HL-60/S4 treated with phorbol 12-myristate 13-acetate at 8.2 ng/mL for 4 days and 3 days (cell line): ENCODE data around the gene DPH2.

Experiments
- in situ Hi-C: fragments of 300-500 bp; cut with MboI; formaldehyde crosslinking; loops from 2 replicates; pipeline ENCODE4 v1.15.0; 2022; ENCODE audit warnings: low sequenced_read_pairs

DPH2 gene

GRCh38 chr1:43963006-43963405, 6.8 kb upstream of the DPH2 start:
- in situ Hi-C loops = no loop called here

GRCh38 chr1:43963890-43964289, 5.9 kb upstream of the DPH2 start:
- in situ Hi-C loops = no loop called here

GRCh38 chr1:43965316-43965715, 4.5 kb upstream of the DPH2 start:
- in situ Hi-C loops = no loop called here

- in situ Hi-C loops = no loop called here
Measured at GRCh38 chr1:43968348-43968948, 1.4 kb upstream of the DPH2 start.

GRCh38 chr1:43969416-43969745, 429 bp upstream of the DPH2 start:
- in situ Hi-C loops = no loop called here

GRCh38 chr1:43970502-43970901, 692 bp downstream of the DPH2 start:
- in situ Hi-C loops = no loop called here

GRCh38 chr1:43970911-43971310, 1.1 kb downstream of the DPH2 start:
- in situ Hi-C loops = no loop called here

- in situ Hi-C loops = no loop called here
Measured at GRCh38 chr1:43971336-43971980, 1.6 kb downstream of the DPH2 start.

GRCh38 chr1:43973981-43974442, 4.2 kb downstream of the DPH2 start:
- in situ Hi-C loops = no loop called here

- in situ Hi-C loops = no loop called here
Measured at GRCh38 chr1:43974443-43975248, 4.8 kb downstream of the DPH2 start, which contains the start of gene ATP6V0B. TSS of gene ATP6V0B (plus strand) at chr1:43974960. CDS start at chr1:43975041, 81 bp downstream.

- in situ Hi-C loops = no loop called here
Measured at GRCh38 chr1:43975249-43975961, 5.6 kb downstream of the DPH2 start.

GRCh38 chr1:43976045-43976444, 6.2 kb downstream of the DPH2 start:
- in situ Hi-C loops = no loop called here

- in situ Hi-C loops = no loop called here
Measured at GRCh38 chr1:43976890-43977289, 7.1 kb downstream of the DPH2 start.

GRCh38 chr1:43977376-43978263, 7.8 kb downstream of the DPH2 start:
- in situ Hi-C loops = no loop called here

- in situ Hi-C loops = no loop called here
Measured at GRCh38 chr1:43978264-43978550, 8.4 kb downstream of the DPH2 start.

- in situ Hi-C loops = no loop called here
Measured at GRCh38 chr1:43978551-43979260, 8.9 kb downstream of the DPH2 start, which contains the start of gene B4GALT2. TSS of gene B4GALT2 (plus strand) at chr1:43979210. CDS start at chr1:43981161, 1,951 bp downstream.

- in situ Hi-C loops = no loop called here
Measured at GRCh38 chr1:43979261-43979527, 9.4 kb downstream of the DPH2 start.

GRCh38 chr1:43979528-43980254, 9.9 kb downstream of the DPH2 start:
- in situ Hi-C loops = no loop called here
